Ascending aorta (tissue), 2 donors: ENCODE measurements around the gene EXPH5. TPM values are rescaled to one million over a fixed set of nuclear protein-coding genes. Genes with fewer than 3 reads are reported as not detected.
"Not testable (repeated sequence)": the region's sequence is repeated elsewhere in the genome, so short reads cannot be mapped to it uniquely, and the experiment has no call there.

Experiments used
- DNase-seq, 2 donors: peaks; one replicate each; pipeline ENCODE4 v3.0.0-alpha.2; 2019; ENCODE audit warnings: low spot score in 2 of 2
- H3K27ac ChIP-seq, 2 donors: fragments of 200-600 bp; sonication (generic); one replicate each; pipeline ENCODE4 v1.5.1; 2016 to 2017; ENCODE audit warnings: mild to moderate bottlenecking in 1 of 2
- H3K27me3 ChIP-seq: fragments of 200-600 bp; sonication (generic); one replicate; pipeline ENCODE4 v1.5.1; 2017
- H3K36me3 ChIP-seq, 2 donors: fragments of 200-600 bp; sonication (generic); one replicate each; pipeline ENCODE4 v1.5.1; 2016
- H3K4me1 ChIP-seq, 2 donors: fragments of 200-600 bp; sonication (generic); one replicate each; pipeline ENCODE4 v1.5.1; 2016 to 2017; ENCODE audit warnings: mild to moderate bottlenecking in 1 of 2
- H3K4me3 ChIP-seq, 2 donors: fragments of 200-600 bp; sonication (generic); one replicate each; pipeline ENCODE4 v1.5.1; 2016 to 2017; ENCODE audit warnings: mild to moderate bottlenecking in 1 of 2
- H3K9me3 ChIP-seq, 2 donors: fragments of 200-600 bp; sonication (generic); one replicate each; pipeline ENCODE4 v1.5.1; 2016
- CTCF ChIP-seq, 3 experiments: fragments of 200-600 bp in 2 of 3; fragments of 450-650 bp in 1 of 3; sonication (generic) in 2 of 3; IDR thresholded peaks; one replicate each; pipeline ENCODE4 v1.5.1; 2016 to 2019; ENCODE audit warnings: antibody characterized with exemption in 3 of 3, mild to moderate bottlenecking in 1 of 3, moderate library complexity in 1 of 3
- intact Hi-C: fragments of 100-400 bp; cut with DNase I; formaldehyde crosslinking; loops from one replicate; pipeline ENCODE4 v1.15.1; 2023
- total RNA-seq: library from RNA; depleted of rRNA; stranded (reverse); fragments of >200 nt; gene quantifications from one replicate; pipeline ENCODE4 v1.1.0, GENCODE V29; 2016

Gene EXPH5
- total RNA-seq, 1 donor from 2014 or later: 1.1 TPM

GRCh38 chr11:108591893-108592292, 1.7 kb downstream of the EXPH5 start:
- DNase-seq: no peak

GRCh38 chr11:108589136-108589535, 4.4 kb downstream of the EXPH5 start:
- no peak for TF ChIP-seq CTCF (IDR thresholded peaks at IDR 0.05)
- Histone ChIP-seq H3K27ac (no peak overlapping the region), H3K4me1 (no peaks in the 10 kb centered on the region), H3K9me3 (no peaks in the 10 kb centered on the region), H3K27me3 (no peaks in the 10 kb centered on the region), H3K36me3 (no peaks in the 10 kb centered on the region), H3K4me3 (no peak overlapping the region)
- intact Hi-C loops: no loop called here
- DNase-seq: no peak

More at GRCh38 chr11:108591893-108592292, 1.7 kb downstream of the EXPH5 start:
- intact Hi-C loops: loop anchor here (2.0 to 5.0 kb wide), 3 partner anchors 55 to 125 kb away; partner anchors contain the start of gene C11orf65
- no peaks in the 10 kb centered on the region for H3K27me3 ChIP-seq
- no peaks in the 10 kb centered on the region for H3K9me3 ChIP-seq
- H3K27ac ChIP-seq: no peak overlapping the region
- no peak for TF ChIP-seq CTCF (IDR thresholded peaks at IDR 0.05)
- no peaks in the 10 kb centered on the region for H3K36me3 ChIP-seq
- no peaks in the 10 kb centered on the region for H3K4me1 ChIP-seq
- H3K4me3 ChIP-seq: no peak overlapping the region

GRCh38 chr11:108588287-108588686, 5.3 kb downstream of the EXPH5 start:
- Histone ChIP-seq H3K4me1 (no peaks in the 10 kb centered on the region), H3K36me3 (no peaks in the 10 kb centered on the region), H3K27me3 (no peaks in the 10 kb centered on the region), H3K9me3 (no peaks in the 10 kb centered on the region), H3K4me3 (no peak overlapping the region), H3K27ac (no peak overlapping the region)
- DNase-seq: no peak
- no peak for TF ChIP-seq CTCF (IDR thresholded peaks at IDR 0.05)
- intact Hi-C loops: no loop called here

GRCh38 chr11:108587109-108587508, 6.5 kb downstream of the EXPH5 start:
- no peak for DNase-seq
- H3K27ac ChIP-seq: no peak overlapping the region
- no peaks in the 10 kb centered on the region for H3K4me1 ChIP-seq
- H3K9me3 ChIP-seq: no peaks in the 10 kb centered on the region
- H3K27me3 ChIP-seq: no peaks in the 10 kb centered on the region
- H3K4me3 ChIP-seq: no peak overlapping the region
- H3K36me3 ChIP-seq: no peaks in the 10 kb centered on the region
- intact Hi-C loops: no loop called here
- TF ChIP-seq CTCF (IDR thresholded peaks at IDR 0.05): no peak

- Histone ChIP-seq H3K9me3 (no peaks in the 10 kb centered on the region), H3K4me1 (no peaks in the 10 kb centered on the region), H3K27ac (no peak overlapping the region), H3K36me3 (no peaks in the 10 kb centered on the region), H3K27me3 (no peaks in the 10 kb centered on the region), H3K4me3 (no peak overlapping the region)
- TF ChIP-seq CTCF (IDR thresholded peaks at IDR 0.05): no peak
- DNase-seq: no peak
- intact Hi-C loops: no loop called here
These were observed 7.0 kb downstream of the EXPH5 start for GRCh38 chr11:108586600-108586999.

- H3K4me1 ChIP-seq, H3K27me3 ChIP-seq, H3K27ac ChIP-seq, H3K4me3 ChIP-seq, DNase-seq, intact Hi-C loops, H3K9me3 ChIP-seq, H3K36me3 ChIP-seq: not testable (repeated sequence)
These were observed 7.4 kb downstream of the EXPH5 start for GRCh38 chr11:108586185-108586584.
